Measurements from ENCODE around the gene ANXA2R. TPM values are rescaled to one million over a fixed set of nuclear protein-coding genes. Genes with fewer than 3 reads are reported as not detected.

The ANXA2R gene
- polyA plus RNA-seq, 1 of the 3 experiments (the other 2 are of a cell fraction): 1.9 TPM

DNA sequence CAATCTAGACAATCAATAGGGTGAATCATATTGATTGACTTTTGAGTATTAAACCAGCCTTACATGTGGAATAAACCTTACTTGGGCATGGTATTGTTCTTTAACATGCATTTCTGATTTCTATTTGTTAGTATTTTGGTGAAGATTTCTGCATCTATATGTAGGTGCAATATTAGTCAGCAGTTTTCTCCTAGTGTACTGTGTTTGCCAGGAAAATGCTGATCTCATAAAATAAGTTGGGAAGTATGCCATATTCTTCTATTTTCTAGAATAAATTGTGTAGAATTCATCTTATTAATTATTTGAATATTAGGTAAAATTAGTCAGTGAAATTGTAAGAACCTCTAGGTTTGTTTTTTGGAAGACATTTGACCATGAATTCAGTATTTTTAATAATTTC, 38.4 kb downstream of the ANXA2R start:
- Histone ChIP-seq H3K9me3 (no peaks in the 10 kb centered on the region), H3K27ac (ENCODE audit: low read depth in 2 of 2, low read length in 1 of 2) (no peak overlapping the region), H3F3A (replicated peaks; ENCODE audit: insufficient read depth) (no peaks in the 10 kb centered on the region), H3K9me2 (no peaks in the 10 kb centered on the region), H3K79me2 (ENCODE audit: insufficient read depth) (no peaks in the 10 kb centered on the region), H3K4me3 (ENCODE audit: low read depth in 2 of 2, low read length in 1 of 2) (no peak overlapping the region), H3K36me3 (replicated peaks in 1 of 2; ENCODE audit: control insufficient read depth in 1 of 2, insufficient read depth in 2 of 2, low read length in 1 of 2) (no peaks in the 10 kb centered on the region), H3K27me3 (ENCODE audit: insufficient read depth) (peaks cover 34% of the 10 kb centered on the region; the same call in 1 of the 2 replicates), H3K4me2 (no peak overlapping the region), H4K20me1 (ENCODE audit: insufficient read depth) (no peaks in the 10 kb centered on the region), H3K9ac (no peak overlapping the region), H2AFZ (ENCODE audit: low read depth) (no peak overlapping the region), H3K4me1 (ENCODE audit: control insufficient read depth in 1 of 2, insufficient read depth in 2 of 2, low read depth in 1 of 2, low read length in 1 of 2) (no peaks in the 10 kb centered on the region)
- ChIA-PET CTCF (no interaction called here), POLR2A (no interaction called here)
- DNase-seq: no peak
- TF ChIP-seq MXI1 (IDR thresholded peaks at IDR 0.05; ENCODE audit: low read depth, low read length): no peak
- TF ChIP-seq MAX (IDR thresholded peaks at IDR 0.05; ENCODE audit: low read depth): no peak
- no peak for TF ChIP-seq TCF12 (IDR thresholded peaks at IDR 0.05)
- TF ChIP-seq, protein P1, sequence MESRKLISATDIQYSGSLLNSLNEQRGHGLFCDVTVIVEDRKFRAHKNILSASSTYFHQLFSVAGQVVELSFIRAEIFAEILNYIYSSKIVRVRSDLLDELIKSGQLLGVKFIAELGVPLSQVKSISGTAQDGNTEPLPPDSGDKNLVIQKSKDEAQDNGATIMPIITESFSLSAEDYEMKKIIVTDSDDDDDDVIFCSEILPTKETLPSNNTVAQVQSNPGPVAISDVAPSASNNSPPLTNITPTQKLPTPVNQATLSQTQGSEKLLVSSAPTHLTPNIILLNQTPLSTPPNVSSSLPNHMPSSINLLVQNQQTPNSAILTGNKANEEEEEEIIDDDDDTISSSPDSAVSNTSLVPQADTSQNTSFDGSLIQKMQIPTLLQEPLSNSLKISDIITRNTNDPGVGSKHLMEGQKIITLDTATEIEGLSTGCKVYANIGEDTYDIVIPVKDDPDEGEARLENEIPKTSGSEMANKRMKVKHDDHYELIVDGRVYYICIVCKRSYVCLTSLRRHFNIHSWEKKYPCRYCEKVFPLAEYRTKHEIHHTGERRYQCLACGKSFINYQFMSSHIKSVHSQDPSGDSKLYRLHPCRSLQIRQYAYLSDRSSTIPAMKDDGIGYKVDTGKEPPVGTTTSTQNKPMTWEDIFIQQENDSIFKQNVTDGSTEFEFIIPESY (IDR thresholded peaks at IDR 0.05; ENCODE audit: borderline replicate concordance, low read depth): no peak
- TF ChIP-seq EP300 (IDR thresholded peaks at IDR 0.05; ENCODE audit: borderline replicate concordance in 1 of 2, low read depth in 1 of 2, low read length in 1 of 2): no peak
- no peak for TF ChIP-seq RFX5 (IDR thresholded peaks at IDR 0.05; ENCODE audit: low read length)
- no peak for TF ChIP-seq RCOR1 (IDR thresholded peaks at IDR 0.05; ENCODE audit: low read length)
- no peak for TF ChIP-seq SIN3A (IDR thresholded peaks at IDR 0.05; ENCODE audit: borderline replicate concordance, low read depth, low read length)
- no peak for TF ChIP-seq NRF1 (IDR thresholded peaks at IDR 0.05; ENCODE audit: low read depth, low read length)
- TF ChIP-seq NFIC (IDR thresholded peaks at IDR 0.05; ENCODE audit: borderline replicate concordance): no peak
- TF ChIP-seq RAD21 (IDR thresholded peaks at IDR 0.05; ENCODE audit: low read length): no peak

- Histone ChIP-seq H3F3A (replicated peaks; ENCODE audit: insufficient read depth) (no peaks in the 10 kb centered on the region), H3K36me3 (replicated peaks in 1 of 2; ENCODE audit: control insufficient read depth in 1 of 2, insufficient read depth in 2 of 2, low read length in 1 of 2) (no peaks in the 10 kb centered on the region), H4K20me1 (ENCODE audit: insufficient read depth) (no peaks in the 10 kb centered on the region), H3K27me3 (ENCODE audit: insufficient read depth) (peaks cover 34% of the 10 kb centered on the region; the same call in 1 of the 2 replicates), H3K27ac (ENCODE audit: low read depth in 2 of 2, low read length in 1 of 2) (no peak overlapping the region), H2AFZ (ENCODE audit: low read depth) (no peak overlapping the region), H3K9ac (no peak overlapping the region), H3K4me3 (ENCODE audit: low read depth in 2 of 2, low read length in 1 of 2) (no peak overlapping the region), H3K4me2 (peak overlapping the region; percentile 75; the same call in 1 of the 2 replicates), H3K79me2 (ENCODE audit: insufficient read depth) (no peaks in the 10 kb centered on the region), H3K9me3 (no peaks in the 10 kb centered on the region), H3K9me2 (no peaks in the 10 kb centered on the region), H3K4me1 (ENCODE audit: control insufficient read depth in 1 of 2, insufficient read depth in 2 of 2, low read depth in 1 of 2, low read length in 1 of 2) (no peaks in the 10 kb centered on the region)
- WGBS (ENCODE audit: low lambda C conversion rate): 19% methylated on average over 6 of the region's 6 CpGs
- ChIA-PET POLR2A (no interaction called here), CTCF (no interaction called here)
- DNase-seq: no peak
- no peak for TF ChIP-seq FOXJ3 (CRISPR knock-in tag; IDR thresholded peaks at IDR 0.05)
- TF ChIP-seq GABPA (IDR thresholded peaks at IDR 0.05; ENCODE audit: low read depth): no peak
- no peak for TF ChIP-seq TEAD4 (IDR thresholded peaks at IDR 0.05; ENCODE audit: borderline replicate concordance, insufficient read depth)
- no peak for TF ChIP-seq TCF12 (IDR thresholded peaks at IDR 0.05)
- no peak for TF ChIP-seq NFIC (IDR thresholded peaks at IDR 0.05; ENCODE audit: borderline replicate concordance)
- TF ChIP-seq, protein P2, sequence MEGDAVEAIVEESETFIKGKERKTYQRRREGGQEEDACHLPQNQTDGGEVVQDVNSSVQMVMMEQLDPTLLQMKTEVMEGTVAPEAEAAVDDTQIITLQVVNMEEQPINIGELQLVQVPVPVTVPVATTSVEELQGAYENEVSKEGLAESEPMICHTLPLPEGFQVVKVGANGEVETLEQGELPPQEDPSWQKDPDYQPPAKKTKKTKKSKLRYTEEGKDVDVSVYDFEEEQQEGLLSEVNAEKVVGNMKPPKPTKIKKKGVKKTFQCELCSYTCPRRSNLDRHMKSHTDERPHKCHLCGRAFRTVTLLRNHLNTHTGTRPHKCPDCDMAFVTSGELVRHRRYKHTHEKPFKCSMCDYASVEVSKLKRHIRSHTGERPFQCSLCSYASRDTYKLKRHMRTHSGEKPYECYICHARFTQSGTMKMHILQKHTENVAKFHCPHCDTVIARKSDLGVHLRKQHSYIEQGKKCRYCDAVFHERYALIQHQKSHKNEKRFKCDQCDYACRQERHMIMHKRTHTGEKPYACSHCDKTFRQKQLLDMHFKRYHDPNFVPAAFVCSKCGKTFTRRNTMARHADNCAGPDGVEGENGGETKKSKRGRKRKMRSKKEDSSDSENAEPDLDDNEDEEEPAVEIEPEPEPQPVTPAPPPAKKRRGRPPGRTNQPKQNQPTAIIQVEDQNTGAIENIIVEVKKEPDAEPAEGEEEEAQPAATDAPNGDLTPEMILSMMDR (IDR thresholded peaks at IDR 0.05): no peak
- no peak for TF ChIP-seq MXI1 (IDR thresholded peaks at IDR 0.05; ENCODE audit: low read depth, low read length)
- no peak for TF ChIP-seq RAD21 (IDR thresholded peaks at IDR 0.05; ENCODE audit: low read length)
- no peak for TF ChIP-seq RFX5 (IDR thresholded peaks at IDR 0.05; ENCODE audit: low read length)
- TF ChIP-seq MAX (IDR thresholded peaks at IDR 0.05; ENCODE audit: low read depth): no peak
- no peak for TF ChIP-seq POLR2AphosphoS5 (IDR thresholded peaks at IDR 0.05; ENCODE audit: low read depth, low read length)
- TF ChIP-seq EP300 (IDR thresholded peaks at IDR 0.05; ENCODE audit: borderline replicate concordance in 1 of 2, low read depth in 1 of 2, low read length in 1 of 2): no peak
- TF ChIP-seq ELF1 (IDR thresholded peaks at IDR 0.05): no peak
Measured at GRCh38 chr5:43000914-43001313, 39.2 kb downstream of the ANXA2R start.
